ENCODE results near the gene ENAH. TPM values are rescaled to one million over a fixed set of nuclear protein-coding genes. Genes with fewer than 3 reads are reported as not detected.
"Not testable (repeated sequence)": the region's sequence is repeated elsewhere in the genome, so short reads cannot be mapped to it uniquely, and the experiment has no call there.

The ENAH gene
- total and polyA plus RNA-seq, 2 experiments from 2014 or later: 109 to 184 TPM

- H3K4me1 Mint-ChIP-seq: peaks cover 50% of the 10 kb centered on the region
- peaks cover 65% of the 10 kb centered on the region for H4K20me1 ChIP-seq (replicated peaks; ENCODE audit: insufficient read depth)
These were observed 23.4 kb downstream of the ENAH start for GRCh38 chr1:225629483-225629882.

GRCh38 chr1:225628794-225629193, 24.1 kb downstream of the ENAH start:
- peaks cover 100% of the 10 kb centered on the region for H3K79me2 ChIP-seq (replicated peaks; ENCODE audit: insufficient read depth)
- H3K27me3 Mint-ChIP-seq (ENCODE audit: insufficient read depth, low read depth, poor library complexity); DNase-seq (ENCODE audit: low spot score); H3F3A ChIP-seq (replicated peaks; ENCODE audit: low read depth); H3K27ac ChIP-seq (ENCODE audit: low read depth); ATAC-seq; H3K36me3 ChIP-seq (ENCODE audit: insufficient read depth); H2AFZ ChIP-seq; H3K4me3 ChIP-seq; H3K4me2 ChIP-seq; H3K27ac Mint-ChIP-seq; H3K4me3 Mint-ChIP-seq; H3K27me3 ChIP-seq (ENCODE audit: insufficient read depth); H3K9me2 ChIP-seq (ENCODE audit: insufficient read depth); H3K9me3 Mint-ChIP-seq: not testable (repeated sequence)
- H3K4me1 ChIP-seq (ENCODE audit: insufficient read depth): peaks cover 37% of the 10 kb centered on the region
- Mint-ChIP-seq H3K36me3 (ENCODE audit: low read depth) (peaks cover 18% of the 10 kb centered on the region; the same call in 2 of the 3 replicates), H3K4me1 (peaks cover 47% of the 10 kb centered on the region)
- peaks cover 65% of the 10 kb centered on the region for H4K20me1 ChIP-seq (replicated peaks; ENCODE audit: insufficient read depth)

More at GRCh38 chr1:225629483-225629882, 23.4 kb downstream of the ENAH start:
- DNase-seq (ENCODE audit: low spot score) (no peak), ATAC-seq (no peak)
- Mint-ChIP-seq H3K9me3 (no peaks in the 10 kb centered on the region; the same call in 2 of the 3 replicates), H3K27me3 (ENCODE audit: insufficient read depth, low read depth, poor library complexity) (no peaks in the 10 kb centered on the region), H3K4me3 (no peak overlapping the region), H3K36me3 (ENCODE audit: low read depth) (peaks cover 12% of the 10 kb centered on the region; the same call in 2 of the 3 replicates), H3K27ac (no peak overlapping the region)
- Histone ChIP-seq H3F3A (replicated peaks; ENCODE audit: low read depth) (no peaks in the 10 kb centered on the region), H3K27me3 (ENCODE audit: insufficient read depth) (no peaks in the 10 kb centered on the region), H3K27ac (ENCODE audit: low read depth) (no peak overlapping the region), H3K36me3 (ENCODE audit: insufficient read depth) (no peaks in the 10 kb centered on the region), H3K4me3 (no peak overlapping the region), H3K9me2 (ENCODE audit: insufficient read depth) (no peaks in the 10 kb centered on the region), H3K4me2 (no peak overlapping the region), H2AFZ (no peak overlapping the region), H3K79me2 (replicated peaks; ENCODE audit: insufficient read depth) (peaks cover 100% of the 10 kb centered on the region), H3K4me1 (ENCODE audit: insufficient read depth) (peaks cover 37% of the 10 kb centered on the region)
- no peak for TF ChIP-seq STAT1 (IDR thresholded peaks at IDR 0.05; ENCODE audit: unreplicated experiment)
- no peak for TF ChIP-seq ZNF331 (CRISPR knock-in tag; IDR thresholded peaks at IDR 0.05; ENCODE audit: low read depth)
- TF ChIP-seq POLR2AphosphoS5 (IDR thresholded peaks at IDR 0.05; ENCODE audit: low read depth): no peak
- no peak for TF ChIP-seq CTCF (conservative IDR thresholded peaks at IDR 0.05; ENCODE audit: low read depth in 2 of 2)
- no peak for TF ChIP-seq EZH2phosphoT487 (IDR thresholded peaks at IDR 0.05; ENCODE audit: unreplicated experiment)
- no peak for TF ChIP-seq JUNB (IDR thresholded peaks at IDR 0.05; ENCODE audit: unreplicated experiment)
- no peak for TF ChIP-seq REST (IDR thresholded peaks at IDR 0.05; ENCODE audit: unreplicated experiment)
- no peak for TF ChIP-seq CREB1 (CRISPR knock-in tag; IDR thresholded peaks at IDR 0.05; ENCODE audit: low read depth)
